CD4-positive, alpha-beta T cell treated with Interleukin-6 at 100 ng/mL for 8 hours (primary cell): ENCODE measurements around the gene CHD5.

Source experiments
- DNase-seq: peaks from one replicate; pipeline ENCODE4 v3.0.0-alpha.2; 2020; ENCODE audit warnings: mixed read lengths, low spot score

Gene CHD5

GRCh38 chr1:6200188-6200809 lies 20.2 kb upstream of the CHD5 start:
- no peak for DNase-seq

- DNase-seq, result peak; percentile 97
These were observed 19.4 kb upstream of the CHD5 start, which contains the start of gene RPL22 for GRCh38 chr1:6199298-6200187. Gene RPL22, minus strand, starts transcription at chr1:6199595. Its CDS starts 22 bp downstream, at chr1:6199573.

DNA sequence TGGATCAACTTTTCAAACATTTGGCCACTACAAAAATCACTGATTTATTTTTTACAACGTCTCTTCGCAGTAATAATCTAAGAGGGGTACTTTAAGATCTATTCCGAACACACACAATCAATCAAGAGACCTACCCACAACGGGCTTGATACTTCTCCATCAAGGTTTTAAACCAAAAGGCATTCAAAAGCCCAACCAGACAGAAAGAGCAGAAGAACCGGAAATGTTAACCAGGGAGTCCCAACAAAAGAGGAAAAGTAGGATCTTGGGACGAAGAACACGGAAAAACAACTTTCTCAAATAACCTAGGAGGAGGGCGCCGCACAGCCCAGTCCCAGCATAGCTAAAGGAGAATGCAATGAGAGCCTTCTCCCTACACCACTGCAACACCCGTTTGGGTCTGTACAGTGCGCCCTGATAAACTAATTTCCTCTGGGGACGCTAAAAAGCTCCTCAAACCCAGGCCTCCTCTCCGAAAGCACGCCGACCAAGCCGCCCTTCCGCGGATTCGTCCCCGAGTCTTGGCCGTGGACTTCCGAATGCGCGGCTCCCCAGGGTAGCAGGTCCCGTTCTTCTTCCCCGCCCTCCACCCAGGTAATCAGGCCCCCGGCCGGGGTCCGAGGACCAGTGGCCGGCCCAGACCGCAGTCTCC lies 18.7 kb upstream of the CHD5 start:
- no peak for DNase-seq

GRCh38 chr1:6197746-6198427 lies 17.8 kb upstream of the CHD5 start:
- no peak for DNase-seq

DNA sequence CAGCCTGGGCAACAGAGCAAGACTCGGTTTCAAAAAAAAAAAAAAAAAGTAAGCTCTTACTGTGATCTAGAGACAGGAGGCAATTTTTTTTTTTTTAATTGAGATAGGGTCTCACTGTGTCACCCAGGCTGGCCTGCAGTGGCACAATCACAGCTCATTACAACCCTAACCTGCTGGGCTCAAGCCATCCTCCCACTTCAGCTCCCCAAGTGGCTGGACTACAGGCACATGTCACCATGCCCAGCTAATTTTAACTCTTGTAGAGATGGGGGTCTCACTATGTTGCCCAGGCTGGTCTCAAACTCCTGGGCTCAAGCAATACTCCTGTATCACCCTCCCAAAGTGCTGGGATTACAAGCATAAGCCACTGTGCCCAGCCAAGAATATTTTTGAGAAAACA lies 11.8 kb upstream of the CHD5 start:
- DNase-seq, result no peak

- no peak for DNase-seq
These were observed 8.3 kb upstream of the CHD5 start for GRCh38 chr1:6188466-6188865.

DNA sequence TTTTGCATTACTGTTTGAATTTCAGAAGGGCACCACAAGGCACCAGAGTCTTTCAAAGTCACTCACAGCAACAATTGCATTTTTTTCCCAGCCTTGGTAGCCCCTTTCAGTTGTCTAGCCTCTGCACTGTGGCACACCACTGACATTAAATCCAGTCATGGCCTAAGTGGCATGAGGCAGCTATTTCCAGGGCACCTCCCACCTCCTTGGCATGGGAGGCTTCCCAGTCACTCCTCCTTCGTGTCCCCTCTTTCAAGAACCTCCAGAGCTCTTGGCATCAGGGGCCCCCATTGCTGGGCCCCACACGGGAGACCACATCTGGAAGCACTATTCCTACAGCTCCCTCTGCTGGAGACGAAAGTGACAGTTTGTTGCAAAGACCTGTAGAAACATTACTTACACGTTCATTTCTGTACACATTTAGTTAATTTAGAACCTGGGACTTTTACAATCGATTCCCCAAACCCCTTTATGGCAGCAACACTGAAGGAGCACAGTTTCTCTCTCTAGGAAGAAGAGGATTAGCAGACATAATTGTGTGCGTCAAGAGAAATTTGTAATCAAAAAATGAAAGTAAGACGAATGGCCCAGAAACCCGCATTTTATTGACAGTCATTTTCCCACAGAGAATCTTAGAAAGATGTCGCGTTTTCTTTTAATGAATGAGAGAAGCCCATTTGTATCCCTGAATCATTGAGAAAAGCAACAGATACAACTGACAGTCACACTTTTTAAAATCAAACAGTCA lies 5.7 kb upstream of the CHD5 start:
- no peak for DNase-seq

- DNase-seq, result no peak
These were observed 5.0 kb upstream of the CHD5 start for GRCh38 chr1:6185151-6185550.

DNA sequence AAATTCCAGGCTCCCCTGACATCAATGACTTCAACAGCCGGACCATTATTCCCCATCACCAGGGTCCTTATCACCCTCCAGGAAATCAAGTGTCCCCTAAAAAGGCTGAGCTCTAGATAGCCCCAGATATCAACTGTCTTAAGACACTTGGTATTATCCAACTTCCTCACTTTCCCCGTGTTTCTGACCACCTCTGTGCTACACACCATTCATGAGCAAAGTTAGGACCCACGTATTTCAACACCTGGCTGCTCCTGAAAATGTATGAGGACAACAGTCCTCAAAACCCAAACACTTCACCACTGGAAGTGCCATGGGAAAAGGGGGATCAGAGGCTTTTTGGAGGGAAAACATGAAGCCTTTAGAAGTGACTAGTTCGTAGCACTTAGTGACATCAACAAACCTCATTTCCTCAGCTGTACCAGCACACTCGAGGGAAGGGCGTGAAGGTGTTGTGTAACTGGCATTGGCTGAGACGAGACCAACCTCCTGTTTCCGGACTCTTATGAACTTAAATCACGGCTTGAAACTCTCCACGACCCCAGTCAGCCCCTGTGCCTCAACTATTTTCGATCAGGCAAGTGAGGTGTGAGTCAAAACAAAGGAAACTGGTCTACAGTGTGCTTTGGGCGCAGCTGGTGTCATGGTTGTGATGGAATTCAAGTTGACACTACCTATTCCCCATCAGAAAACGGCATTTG lies 4.1 kb upstream of the CHD5 start:
- DNase-seq, result no peak

DNA sequence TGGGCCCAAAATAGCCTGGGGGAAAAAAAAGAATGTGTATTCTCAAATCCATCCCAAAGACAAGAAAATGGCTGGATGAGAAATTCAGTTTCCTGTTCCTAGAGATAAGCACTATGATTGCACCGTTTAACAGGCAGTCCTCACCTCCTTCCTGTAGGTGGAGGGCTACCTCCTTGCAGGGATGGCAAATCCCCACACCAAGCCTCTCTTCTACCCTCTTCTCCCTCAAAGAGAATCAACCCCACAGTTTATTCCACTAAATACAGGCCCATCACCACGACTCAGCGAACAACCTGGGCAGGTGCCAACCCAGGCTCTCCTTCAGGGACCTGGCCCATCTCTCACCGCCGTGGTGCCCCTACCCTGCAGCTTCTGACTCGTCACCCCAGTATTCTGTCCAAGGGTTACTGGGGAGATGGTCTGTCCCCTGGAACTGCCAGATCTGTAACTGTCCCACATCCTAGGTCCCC lies 3.4 kb upstream of the CHD5 start:
- DNase-seq, result no peak

DNA sequence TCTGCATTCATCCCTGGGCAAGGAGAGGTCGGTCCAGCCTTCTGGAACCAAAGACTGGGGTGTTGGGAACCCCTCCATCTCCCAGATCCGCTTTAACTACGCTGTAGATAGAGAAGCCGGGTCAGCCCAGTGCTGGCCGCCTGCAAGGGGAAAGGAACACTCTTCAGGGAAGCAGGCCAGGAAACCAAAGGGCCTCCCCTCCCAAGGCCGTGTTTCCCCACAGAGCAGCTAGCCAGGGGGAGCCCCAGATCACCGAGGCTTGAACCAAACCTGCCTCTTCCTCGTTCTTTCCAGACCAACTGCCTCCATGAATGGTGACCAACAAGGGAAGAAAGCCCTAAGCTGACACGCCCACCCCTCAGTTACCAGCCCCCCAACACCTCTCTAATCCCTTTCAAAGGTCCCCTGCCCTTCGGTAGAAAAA lies 1.2 kb upstream of the CHD5 start:
- no peak for DNase-seq

DNA sequence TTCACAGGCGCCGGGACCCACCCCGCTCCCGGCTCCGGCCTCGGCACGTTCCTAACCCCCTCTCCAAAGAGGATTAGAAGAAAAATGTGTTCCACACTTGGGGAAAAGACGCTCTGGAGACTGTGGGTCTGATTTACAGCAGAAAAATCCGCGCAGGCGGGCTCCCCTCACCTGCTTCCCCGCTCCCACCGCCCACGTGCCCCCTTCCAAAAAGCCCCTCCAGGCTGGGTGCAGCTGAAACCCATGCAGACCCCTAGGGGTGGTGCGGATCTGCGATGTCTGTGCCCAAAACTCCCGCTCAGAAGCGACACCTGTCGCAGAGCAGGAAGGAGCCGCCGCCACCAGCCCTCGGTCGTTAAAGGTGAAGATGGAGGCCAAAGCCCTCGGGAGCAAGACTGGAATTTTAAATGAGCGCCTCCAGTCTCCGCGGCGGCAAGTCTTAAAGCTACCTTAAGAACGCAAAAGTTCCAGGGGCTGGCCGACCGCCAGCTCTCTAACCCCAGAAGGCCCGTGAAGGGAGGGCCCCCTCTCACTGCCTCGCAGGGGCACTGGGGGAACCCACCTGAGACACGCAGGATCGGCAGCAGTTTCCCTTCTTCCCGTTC lies 688 bp upstream of the CHD5 start:
- DNase-seq, result no peak

DNA sequence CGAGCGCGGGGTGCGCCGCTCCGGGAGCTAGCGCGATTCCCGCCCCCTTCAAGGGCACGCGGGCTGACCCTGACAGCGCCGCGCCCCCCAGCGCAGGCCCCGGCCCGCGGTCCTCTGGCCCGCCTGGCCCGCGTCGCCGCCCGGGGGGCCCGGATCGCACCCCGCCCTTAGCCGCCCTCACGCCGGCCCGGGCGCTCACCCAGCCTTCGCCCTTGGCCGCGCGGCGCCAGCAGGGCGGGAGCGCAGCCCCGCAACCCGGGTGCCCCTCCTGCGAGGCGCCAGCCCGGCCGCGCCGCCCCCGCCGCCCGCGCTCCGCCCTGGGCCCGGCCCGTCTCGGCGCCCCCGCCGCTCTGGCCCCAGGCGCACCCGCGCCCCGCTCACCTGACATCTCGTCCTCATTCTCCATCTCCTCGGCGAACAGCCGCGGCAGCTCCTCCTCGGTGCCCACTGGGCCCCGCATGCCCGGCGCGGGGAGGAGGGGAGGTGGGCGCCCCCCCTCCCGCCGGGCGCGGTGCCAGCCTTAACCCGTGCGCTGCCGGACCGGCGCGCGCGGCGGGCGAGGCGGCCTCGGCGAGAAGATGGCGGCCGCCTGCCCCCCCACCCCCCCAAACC lies 451 bp downstream of the CHD5 start:
- no peak for DNase-seq

- no peak for DNase-seq
These were observed 1.2 kb downstream of the CHD5 start for GRCh38 chr1:6178751-6179563.

GRCh38 chr1:6177681-6178380 lies 2.3 kb downstream of the CHD5 start:
- DNase-seq, result no peak

- no peak for DNase-seq
These were observed 3.3 kb downstream of the CHD5 start for GRCh38 chr1:6176779-6177178.

DNA sequence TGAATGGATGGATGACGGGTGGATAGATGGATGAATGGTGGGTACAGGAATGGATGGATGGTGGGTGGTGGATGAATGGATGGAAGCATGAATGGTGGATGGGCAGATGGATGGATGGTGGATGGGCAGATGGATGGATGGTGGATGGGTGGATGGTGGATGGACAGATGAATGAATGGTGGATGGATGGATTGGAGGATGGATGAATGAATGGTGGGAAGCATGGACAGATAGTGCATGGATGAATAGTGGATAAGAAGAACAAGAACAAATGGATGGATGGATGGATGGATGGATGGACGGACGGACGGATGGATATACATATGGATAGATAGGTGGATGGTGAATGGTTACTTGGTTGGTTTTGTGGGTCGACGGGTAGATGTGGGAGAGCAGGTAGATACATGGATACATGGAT lies 4.7 kb downstream of the CHD5 start:
- DNase-seq, result no peak

DNA sequence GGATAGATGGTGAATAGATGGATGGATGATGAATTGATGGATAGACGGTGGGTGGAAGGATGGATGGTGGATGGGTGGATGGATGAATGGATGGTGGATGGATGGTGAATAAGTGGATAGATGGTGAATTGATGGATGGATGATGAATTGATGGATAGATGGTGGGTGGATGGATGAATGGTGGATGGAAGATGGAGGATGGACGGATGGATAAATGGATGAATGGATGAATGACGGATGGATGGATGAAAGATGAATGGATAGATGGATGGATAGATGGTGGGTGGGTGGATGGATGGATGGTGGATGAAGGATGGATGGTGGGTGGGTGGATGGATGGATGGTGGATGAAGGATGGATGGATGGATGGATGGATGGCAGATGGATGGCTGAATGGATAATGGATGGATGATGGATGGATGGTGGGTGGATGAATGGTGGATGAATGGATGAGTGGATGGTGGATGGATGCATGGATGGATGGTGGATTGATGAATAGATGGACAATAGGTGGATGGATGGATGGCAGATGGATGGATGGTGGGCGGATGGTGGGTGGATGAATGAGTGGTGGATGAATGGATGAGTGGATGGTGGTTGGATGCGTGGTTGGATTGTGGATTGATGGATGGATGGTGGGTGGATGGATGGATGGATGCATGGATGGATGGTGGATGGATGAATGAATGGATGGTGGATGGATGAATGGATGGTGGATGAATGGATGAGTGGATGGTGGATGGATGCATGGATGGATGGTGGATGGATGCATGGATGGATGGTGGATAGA lies 5.3 kb downstream of the CHD5 start:
- no peak for DNase-seq
